ENCODE data around the gene PARP9. TPM values are rescaled to one million over a fixed set of nuclear protein-coding genes. Genes with fewer than 3 reads are reported as not detected.

The PARP9 gene
- total and polyA plus RNA-seq, 2 of the 13 experiments (the other 11 are each of a cell fraction or from before 2014, with no cell fraction given), result 6.5 to 10.6 TPM

DNA sequence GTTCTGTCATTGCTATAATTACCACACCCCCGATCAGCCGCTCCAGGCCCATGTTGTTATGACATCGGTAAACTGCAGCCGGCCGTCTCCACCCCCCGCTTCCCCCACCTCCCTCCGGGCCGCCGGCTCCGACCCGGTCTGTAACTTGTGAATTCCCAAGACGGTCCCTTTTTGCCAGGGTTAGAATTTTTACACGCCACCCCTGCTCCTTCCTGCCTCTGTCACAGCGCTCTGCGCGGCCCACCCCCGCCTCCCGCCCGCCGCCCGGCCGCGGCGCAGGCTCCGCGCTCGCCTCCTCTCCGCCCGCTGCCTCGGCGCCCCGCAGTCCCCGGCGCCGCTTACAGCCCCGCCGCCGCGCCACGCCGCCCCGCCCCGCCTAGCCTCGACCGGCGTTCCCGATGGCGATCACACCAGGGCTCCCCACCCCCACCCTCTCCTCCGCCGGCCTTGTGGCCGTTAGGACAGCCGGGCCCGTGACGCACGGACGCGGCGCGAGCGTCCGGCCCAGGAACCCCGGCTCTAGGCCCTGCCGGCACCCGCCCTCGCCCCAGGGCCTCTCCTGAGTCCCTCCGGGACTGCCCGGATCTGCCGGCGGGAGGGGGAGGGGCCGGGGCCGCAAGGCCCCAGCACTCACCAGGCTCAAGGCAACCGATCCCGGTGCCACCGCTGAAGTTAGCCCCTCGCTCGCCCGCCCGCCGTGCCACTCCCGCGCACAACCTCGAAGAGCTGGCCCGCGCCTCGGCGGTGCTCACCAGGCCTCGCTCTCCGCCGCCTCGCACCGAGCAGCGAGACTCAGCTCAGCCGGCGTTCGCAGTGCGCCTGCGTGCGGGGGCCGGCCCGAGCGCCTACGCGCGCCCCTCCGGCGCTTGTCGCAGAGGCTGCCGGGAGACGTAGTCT is 49.7 kb downstream of the PARP9 start, which contains the start of gene KPNA1 (continued):
- TF ChIP-seq, protein P1, sequence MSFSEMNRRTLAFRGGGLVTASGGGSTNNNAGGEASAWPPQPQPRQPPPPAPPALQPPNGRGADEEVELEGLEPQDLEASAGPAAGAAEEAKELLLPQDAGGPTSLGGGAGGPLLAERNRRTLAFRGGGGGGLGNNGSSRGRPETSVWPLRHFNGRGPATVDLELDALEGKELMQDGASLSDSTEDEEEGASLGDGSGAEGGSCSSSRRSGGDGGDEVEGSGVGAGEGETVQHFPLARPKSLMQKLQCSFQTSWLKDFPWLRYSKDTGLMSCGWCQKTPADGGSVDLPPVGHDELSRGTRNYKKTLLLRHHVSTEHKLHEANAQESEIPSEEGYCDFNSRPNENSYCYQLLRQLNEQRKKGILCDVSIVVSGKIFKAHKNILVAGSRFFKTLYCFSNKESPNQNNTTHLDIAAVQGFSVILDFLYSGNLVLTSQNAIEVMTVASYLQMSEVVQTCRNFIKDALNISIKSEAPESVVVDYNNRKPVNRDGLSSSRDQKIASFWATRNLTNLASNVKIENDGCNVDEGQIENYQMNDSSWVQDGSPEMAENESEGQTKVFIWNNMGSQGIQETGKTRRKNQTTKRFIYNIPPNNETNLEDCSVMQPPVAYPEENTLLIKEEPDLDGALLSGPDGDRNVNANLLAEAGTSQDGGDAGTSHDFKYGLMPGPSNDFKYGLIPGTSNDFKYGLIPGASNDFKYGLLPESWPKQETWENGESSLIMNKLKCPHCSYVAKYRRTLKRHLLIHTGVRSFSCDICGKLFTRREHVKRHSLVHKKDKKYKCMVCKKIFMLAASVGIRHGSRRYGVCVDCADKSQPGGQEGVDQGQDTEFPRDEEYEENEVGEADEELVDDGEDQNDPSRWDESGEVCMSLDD (CRISPR knock-in tag; IDR thresholded peaks at IDR 0.05; ENCODE audit: borderline replicate concordance), result peak; percentile 77; the same call in 1 of the 2 replicates
- TF ChIP-seq MZF1 (CRISPR knock-in tag; IDR thresholded peaks at IDR 0.05; ENCODE audit: borderline replicate concordance) (no peak), TBL1XR1 (IDR thresholded peaks at IDR 0.05; ENCODE audit: borderline replicate concordance, low read length, partially characterized antibody) (no peak), ZNF225 (CRISPR knock-in tag; IDR thresholded peaks at IDR 0.05) (no peak; the same call in 1 of the 2 replicates), ZNF556 (CRISPR knock-in tag; IDR thresholded peaks at IDR 0.05; ENCODE audit: borderline replicate concordance) (peak; percentile 53; the same call in 1 of the 2 replicates), PHF20 (CRISPR knock-in tag; IDR thresholded peaks at IDR 0.05) (peak; percentile 43), ATM (IDR thresholded peaks at IDR 0.05; ENCODE audit: borderline replicate concordance) (no peak), MAFK (conservative IDR thresholded peaks at IDR 0.05 in 1 of 2, IDR thresholded peaks at IDR 0.05 in 1 of 2; ENCODE audit: low read length in 2 of 2) (no peak), MAF1 (CRISPR knock-in tag; IDR thresholded peaks at IDR 0.05; ENCODE audit: borderline replicate concordance) (peak; percentile 44; the same call in 1 of the 2 replicates), KDM1A (CRISPR knock-in tag; IDR thresholded peaks at IDR 0.05) (no peak), TEAD2 (CRISPR knock-in tag; IDR thresholded peaks at IDR 0.05) (peak; percentile 57; the same call in 1 of the 2 replicates), ZBTB2 (CRISPR knock-in tag; IDR thresholded peaks at IDR 0.05; ENCODE audit: low read depth) (peak; percentile 91), FOSL2 (CRISPR knock-in tag; IDR thresholded peaks at IDR 0.05) (no peak), ZNF34 (CRISPR knock-in tag; IDR thresholded peaks at IDR 0.05; ENCODE audit: borderline replicate concordance) (peak; percentile 87; the same call in 1 of the 2 replicates), ZBTB20 (CRISPR knock-in tag; IDR thresholded peaks at IDR 0.05; ENCODE audit: borderline replicate concordance, low read depth) (no peak), THYN1 (CRISPR knock-in tag; IDR thresholded peaks at IDR 0.05; ENCODE audit: borderline replicate concordance, low read depth) (no peak), SP4 (CRISPR knock-in tag; IDR thresholded peaks at IDR 0.05) (no peak; the same call in 1 of the 2 replicates), MXD1 (CRISPR knock-in tag; IDR thresholded peaks at IDR 0.05) (peak; percentile 68)
- TF ChIP-seq, protein P2, sequence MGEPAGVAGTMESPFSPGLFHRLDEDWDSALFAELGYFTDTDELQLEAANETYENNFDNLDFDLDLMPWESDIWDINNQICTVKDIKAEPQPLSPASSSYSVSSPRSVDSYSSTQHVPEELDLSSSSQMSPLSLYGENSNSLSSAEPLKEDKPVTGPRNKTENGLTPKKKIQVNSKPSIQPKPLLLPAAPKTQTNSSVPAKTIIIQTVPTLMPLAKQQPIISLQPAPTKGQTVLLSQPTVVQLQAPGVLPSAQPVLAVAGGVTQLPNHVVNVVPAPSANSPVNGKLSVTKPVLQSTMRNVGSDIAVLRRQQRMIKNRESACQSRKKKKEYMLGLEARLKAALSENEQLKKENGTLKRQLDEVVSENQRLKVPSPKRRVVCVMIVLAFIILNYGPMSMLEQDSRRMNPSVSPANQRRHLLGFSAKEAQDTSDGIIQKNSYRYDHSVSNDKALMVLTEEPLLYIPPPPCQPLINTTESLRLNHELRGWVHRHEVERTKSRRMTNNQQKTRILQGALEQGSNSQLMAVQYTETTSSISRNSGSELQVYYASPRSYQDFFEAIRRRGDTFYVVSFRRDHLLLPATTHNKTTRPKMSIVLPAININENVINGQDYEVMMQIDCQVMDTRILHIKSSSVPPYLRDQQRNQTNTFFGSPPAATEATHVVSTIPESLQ (CRISPR knock-in tag; conservative IDR thresholded peaks at IDR 0.05), result no peak
- TF ChIP-seq, protein P3, sequence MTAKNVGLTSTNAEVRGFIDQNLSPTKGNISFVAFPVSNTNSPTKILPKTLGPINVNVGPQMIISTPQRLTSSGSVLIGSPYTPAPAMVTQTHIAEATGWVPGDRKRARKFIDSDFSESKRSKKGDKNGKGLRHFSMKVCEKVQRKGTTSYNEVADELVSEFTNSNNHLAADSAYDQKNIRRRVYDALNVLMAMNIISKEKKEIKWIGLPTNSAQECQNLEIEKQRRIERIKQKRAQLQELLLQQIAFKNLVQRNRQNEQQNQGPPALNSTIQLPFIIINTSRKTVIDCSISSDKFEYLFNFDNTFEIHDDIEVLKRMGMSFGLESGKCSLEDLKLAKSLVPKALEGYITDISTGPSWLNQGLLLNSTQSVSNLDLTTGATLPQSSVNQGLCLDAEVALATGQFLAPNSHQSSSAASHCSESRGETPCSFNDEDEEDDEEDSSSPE (CRISPR knock-in tag; IDR thresholded peaks at IDR 0.05), result peak; percentile 83
